Loucy (cell line): ENCODE results near the gene ZNF541.

Experiments used
- CTCF ChIP-seq: fragments of 200-600 bp; sonication (generic); conservative IDR thresholded peaks from 2 replicates; pipeline ENCODE4 v1.5.1; 2014; ENCODE audit warnings: mild to moderate bottlenecking, antibody characterized with exemption, low read length
- EZH2phosphoT487 ChIP-seq: fragments of 200-600 bp; IDR thresholded peaks from 2 replicates; pipeline ENCODE4 v1.6.1; 2018; ENCODE audit warnings: antibody characterized with exemption, mild to moderate bottlenecking, moderate library complexity, borderline replicate concordance

- TF ChIP-seq CTCF (no peak), EZH2phosphoT487 (no peak)
These were observed 42.3 kb upstream of the ZNF541 start for GRCh38 chr19:47615230-47615629.
